ENCODE data around the gene IBA57. TPM values are rescaled to one million over a fixed set of nuclear protein-coding genes. Genes with fewer than 3 reads are reported as not detected.
A peak's percentile ranks its signal among the peaks of the same experiment; 100 is the strongest.

Gene IBA57
- total RNA-seq, 1 donor from 2014 or later, result 14.5 TPM

DNA sequence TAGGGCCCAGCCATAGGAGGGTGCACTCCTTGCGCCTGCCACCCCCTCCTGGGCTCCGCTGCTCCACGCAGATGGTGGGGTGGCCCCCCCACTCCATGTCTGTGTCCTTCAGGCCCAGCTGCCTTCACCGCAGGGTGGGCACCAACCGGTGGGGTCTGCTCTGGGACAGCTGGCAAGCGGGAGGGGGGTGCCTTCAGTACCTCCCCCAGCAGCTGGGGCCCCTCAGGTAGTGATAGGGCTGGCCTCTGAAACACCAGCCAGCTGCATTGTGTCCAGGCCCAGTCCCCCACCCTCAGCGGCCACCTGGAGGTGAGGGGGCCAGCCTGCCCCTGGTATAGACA, 15.5 kb upstream of the IBA57 start:
- DNase-seq, result peak; percentile 12
- ChIA-PET CTCF (no interaction called here), POLR2A (interaction anchor here (0.7 to 1.2 kb wide), 2 partner anchors 10 to 15 kb away, joined by 3 to 4 read pairs; partner anchors contain the start of genes GUK1 and IBA57)
- ATAC-seq (ENCODE audit: low read depth), result no peak
- Mint-ChIP-seq H3K27me3 (no peaks in the 10 kb centered on the region), H3K9me3 (no peaks in the 10 kb centered on the region), H3K27ac (no peak overlapping the region), H3K4me3 (no peak overlapping the region), H3K36me3 (ENCODE audit: low read depth) (peaks cover 21% of the 10 kb centered on the region), H3K4me1 (no peaks in the 10 kb centered on the region)
- TF ChIP-seq, protein P1, sequence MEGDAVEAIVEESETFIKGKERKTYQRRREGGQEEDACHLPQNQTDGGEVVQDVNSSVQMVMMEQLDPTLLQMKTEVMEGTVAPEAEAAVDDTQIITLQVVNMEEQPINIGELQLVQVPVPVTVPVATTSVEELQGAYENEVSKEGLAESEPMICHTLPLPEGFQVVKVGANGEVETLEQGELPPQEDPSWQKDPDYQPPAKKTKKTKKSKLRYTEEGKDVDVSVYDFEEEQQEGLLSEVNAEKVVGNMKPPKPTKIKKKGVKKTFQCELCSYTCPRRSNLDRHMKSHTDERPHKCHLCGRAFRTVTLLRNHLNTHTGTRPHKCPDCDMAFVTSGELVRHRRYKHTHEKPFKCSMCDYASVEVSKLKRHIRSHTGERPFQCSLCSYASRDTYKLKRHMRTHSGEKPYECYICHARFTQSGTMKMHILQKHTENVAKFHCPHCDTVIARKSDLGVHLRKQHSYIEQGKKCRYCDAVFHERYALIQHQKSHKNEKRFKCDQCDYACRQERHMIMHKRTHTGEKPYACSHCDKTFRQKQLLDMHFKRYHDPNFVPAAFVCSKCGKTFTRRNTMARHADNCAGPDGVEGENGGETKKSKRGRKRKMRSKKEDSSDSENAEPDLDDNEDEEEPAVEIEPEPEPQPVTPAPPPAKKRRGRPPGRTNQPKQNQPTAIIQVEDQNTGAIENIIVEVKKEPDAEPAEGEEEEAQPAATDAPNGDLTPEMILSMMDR (IDR thresholded peaks at IDR 0.05), result no peak
- intact Hi-C loops (cut with micrococcal nuclease), result no loop called here

DNA sequence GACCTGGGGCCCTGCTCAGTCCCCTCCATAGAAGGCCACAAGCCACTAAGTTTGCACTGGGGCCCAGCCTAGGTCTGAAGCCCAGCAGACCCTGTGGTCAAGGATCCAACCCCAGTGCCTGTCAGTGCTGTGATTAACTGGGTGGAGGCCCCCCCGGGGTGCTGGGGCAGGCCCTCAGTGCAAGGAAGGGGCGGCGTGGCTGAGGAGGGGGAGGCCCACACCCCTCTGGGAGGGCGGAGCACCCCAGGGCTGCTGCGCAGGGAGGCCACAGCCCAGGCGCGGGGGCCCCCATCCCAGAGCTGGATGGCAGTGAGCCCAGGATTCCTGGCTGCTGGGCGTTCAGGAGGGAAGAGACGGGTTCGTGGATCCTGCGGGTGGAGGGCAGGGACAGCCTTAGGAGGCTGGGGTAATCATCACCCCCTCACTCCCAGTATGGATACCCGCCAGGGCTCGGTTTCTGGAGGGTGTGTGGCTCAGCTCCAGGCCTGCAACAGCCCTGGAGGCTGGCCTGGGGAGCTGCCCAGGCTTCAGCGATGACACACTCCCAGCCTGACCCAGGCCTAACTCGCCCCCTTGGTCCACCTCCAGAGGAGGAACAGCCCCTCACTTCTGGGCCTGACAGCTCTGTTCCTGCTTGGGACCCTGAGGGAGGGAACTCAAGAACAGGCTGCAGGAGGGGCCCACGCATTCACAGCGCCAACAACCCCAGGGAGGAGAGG, 15.0 kb upstream of the IBA57 start:
- CTCF ChIA-PET, result no interaction called here
- POLR2A ChIA-PET, result interaction anchor here (0.7 to 1.2 kb wide), 2 partner anchors 10 to 15 kb away, joined by 3 to 4 read pairs; partner anchors contain the start of genes GUK1 and IBA57
- H3K4me1 Mint-ChIP-seq, result no peaks in the 10 kb centered on the region

DNA sequence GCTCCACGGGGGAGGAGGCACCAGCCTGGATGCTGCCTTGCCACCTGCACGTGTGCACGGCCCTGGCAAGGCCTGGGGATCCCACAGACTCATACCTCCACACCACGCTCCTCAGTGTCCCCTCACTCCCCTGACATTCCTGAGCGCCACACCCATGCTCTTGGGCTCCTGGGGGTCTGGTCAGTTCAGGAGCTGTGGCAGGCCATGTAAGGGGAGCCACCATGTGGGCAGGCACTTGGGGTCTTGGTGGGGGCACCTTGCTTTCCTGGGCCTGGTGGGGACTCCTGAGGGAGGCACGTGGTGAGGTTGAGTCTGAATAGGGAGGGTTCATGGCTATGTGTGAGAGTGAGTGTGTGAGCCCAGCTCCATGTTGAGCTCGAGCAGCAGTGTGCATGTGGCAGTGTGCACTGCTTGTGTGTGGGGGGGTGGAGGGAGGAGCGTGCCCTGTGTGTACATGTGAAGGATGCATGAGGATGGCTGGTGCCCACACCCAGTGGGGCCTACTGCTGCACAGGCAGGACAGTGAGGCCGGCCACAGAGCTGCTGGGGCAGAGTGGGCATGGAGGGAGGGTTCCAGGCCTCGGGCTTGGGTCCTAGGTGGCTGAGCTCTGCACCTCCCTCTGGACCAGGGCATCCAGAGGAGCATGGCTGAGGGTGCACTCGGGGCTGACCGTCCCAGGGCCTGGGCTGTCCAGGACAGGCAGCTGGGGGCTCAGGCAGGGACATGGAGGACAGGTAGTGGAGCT, 14.3 kb upstream of the IBA57 start:
- Mint-ChIP-seq H3K9me3 (no peaks in the 10 kb centered on the region), H3K4me1 (no peaks in the 10 kb centered on the region), H3K36me3 (ENCODE audit: low read depth) (peaks cover 14% of the 10 kb centered on the region), H3K27ac (no peak overlapping the region), H3K27me3 (no peaks in the 10 kb centered on the region), H3K4me3 (no peak overlapping the region)
- ChIA-PET POLR2A (interaction anchor here (1.2 kb wide), 1 partner anchor 11 kb away, joined by 3 read pairs; the partner anchor contains the start of gene GUK1), CTCF (no interaction called here)
- peak; percentile 23 for ATAC-seq (ENCODE audit: low read depth)
- DNase-seq, result no peak
- intact Hi-C loops (cut with micrococcal nuclease), result no loop called here
- TF ChIP-seq, protein P1 (IDR thresholded peaks at IDR 0.05), result no peak

More for the DNA sequence above, 15.0 kb upstream of the IBA57 start:
- DNase-seq (peak; percentile 14), ATAC-seq (ENCODE audit: low read depth) (no peak)
- Mint-ChIP-seq H3K4me3 (no peak overlapping the region), H3K36me3 (ENCODE audit: low read depth) (peaks cover 21% of the 10 kb centered on the region), H3K27ac (no peak overlapping the region), H3K9me3 (no peaks in the 10 kb centered on the region), H3K27me3 (no peaks in the 10 kb centered on the region)
- TF ChIP-seq, protein P1 (IDR thresholded peaks at IDR 0.05), result no peak
- intact Hi-C loops (cut with micrococcal nuclease), result no loop called here

DNA sequence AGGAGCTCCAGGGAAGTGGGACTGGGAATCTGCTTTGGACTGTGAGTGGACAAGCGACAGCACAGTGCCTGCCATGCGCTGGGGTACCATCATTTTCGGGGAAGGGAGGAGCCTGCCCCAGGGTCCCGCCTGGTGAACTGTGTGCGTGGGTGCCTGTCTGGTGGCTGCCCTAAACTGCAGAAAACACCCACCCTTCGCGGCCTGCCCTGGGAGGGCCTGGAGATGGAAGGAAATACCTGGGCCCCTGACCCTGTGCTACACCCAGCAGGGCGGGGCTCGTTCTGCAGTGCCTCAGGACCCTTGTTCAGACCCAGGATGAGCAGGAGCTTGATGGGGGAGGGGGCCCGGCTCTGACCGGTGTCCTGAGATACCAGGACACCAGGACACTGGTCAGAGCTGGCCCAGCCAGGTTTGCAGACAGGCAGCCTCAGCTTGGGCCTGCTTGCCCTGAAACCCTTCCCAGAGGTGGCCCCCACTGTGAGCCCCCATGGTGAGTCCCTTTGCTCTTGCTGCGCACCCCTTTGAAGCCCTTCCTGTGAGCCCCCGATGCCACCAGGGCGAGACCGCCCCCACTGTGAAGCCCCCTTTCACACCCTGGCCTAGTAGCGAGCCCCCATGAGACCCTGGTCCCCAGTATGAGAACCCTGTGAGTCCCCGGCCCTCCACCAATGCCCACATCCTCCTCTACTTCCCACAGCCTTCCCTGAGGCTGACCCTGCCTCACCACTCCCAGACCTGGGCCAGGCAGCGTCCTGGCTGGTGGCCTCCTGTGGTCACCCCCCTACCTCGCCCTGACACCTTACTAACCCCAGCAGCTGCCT, 13.3 kb upstream of the IBA57 start:
- Mint-ChIP-seq H3K27me3 (no peaks in the 10 kb centered on the region), H3K27ac (no peak overlapping the region), H3K36me3 (ENCODE audit: low read depth) (peaks cover 8% of the 10 kb centered on the region), H3K9me3 (no peaks in the 10 kb centered on the region), H3K4me1 (peaks cover 2% of the 10 kb centered on the region), H3K4me3 (no peak overlapping the region)
- CTCF ChIA-PET, result interaction anchor here (1.0 kb wide), 1 partner anchor 22 kb away, joined by 3 read pairs; no protein-coding TSS in a partner anchor
- intact Hi-C loops (cut with micrococcal nuclease), result no loop called here
- TF ChIP-seq, protein P1 (IDR thresholded peaks at IDR 0.05), result no peak
- DNase-seq (no peak), ATAC-seq (ENCODE audit: low read depth) (no peak)
- POLR2A ChIA-PET, result interaction anchor here (0.7 to 1.7 kb wide), 2 partner anchors 13 to 978 kb away, joined by 3 to 9 read pairs; partner anchors contain the start of gene IBA57

All from activated B cell treated with CpG ODN at 0.5 μM for 24 hours (primary cell).